HepG2 (cell line): ENCODE measurements around the gene DMXL1. TPM values are rescaled to one million over a fixed set of nuclear protein-coding genes. Genes with fewer than 3 reads are reported as not detected.

Experiments
- ATAC-seq: fragments of 200-7000 bp; cut with Tn5 transposase; 3 replicates; pipeline ENCODE4 v1.9.1; 2020; ENCODE audit warnings: mild to moderate bottlenecking, moderate library complexity
- BruUV-seq: library from RNA; stranded (reverse); fragments of 400-500 nt; replicated peaks from 2 replicates; lab custom pipeline; 2021; lab: Mats Ljungman, UMichigan
- CTCF ChIA-PET: fragments of 300-600 bp; formaldehyde crosslinking; extraction: SDS; loops from one replicate; lab custom pipeline; 2021; ENCODE audit warnings: low total read pairs, inconsistent platforms, low intra/inter-chr PET ratio; lab: Yijun Ruan, JAX
- POLR2A ChIA-PET: fragments of 350-600 bp; sonication (Branson Sonifier 250); formaldehyde crosslinking; loops from one replicate; lab custom pipeline; 2020; ENCODE audit warnings: antibody characterized with exemption, inconsistent platforms; lab: Yijun Ruan, JAX
- DNase-seq: peaks from one replicate; pipeline ENCODE4 v3.0.0-alpha.2; 2015; ENCODE audit warnings: low spot score
- FAIRE-seq: peaks from 3 replicates; lab custom pipeline; 2011; peaks lifted over from hg19 to GRCh38; lab: Jason Lieb, UNC
- H2AFZ ChIP-seq: one replicate; pipeline ENCODE4 v1.6.1; 2011; ENCODE audit warnings: low read length, inconsistent platforms
- H3K27ac ChIP-seq: fragments of 300-600 bp; 3 replicates; pipeline ENCODE4 v1.8.0; 2011; ENCODE audit warnings: mixed run types, mild to moderate bottlenecking, mixed read lengths, low read length, inconsistent platforms; ENCODE audit not compliant: insufficient read depth; ENCODE audit errors: extremely low read length
- H3K27me3 ChIP-seq, 2 experiments: fragments of 200-600 bp in 1 of 2; 2 replicates in 1 of 2; 3 replicates in 1 of 2; pipeline versions ENCODE4 v1.6.0 to v1.8.0; 2011; ENCODE audit warnings: low read length in 2 of 2, mild to moderate bottlenecking in 2 of 2, moderate library complexity in 2 of 2, inconsistent platforms in 1 of 2; ENCODE audit not compliant: insufficient read depth in 2 of 2, control insufficient read depth in 1 of 2
- H3K36me3 ChIP-seq, 2 experiments: fragments of 200-600 bp in 1 of 2; replicated peaks in 1 of 2; 2 replicates in 1 of 2; 3 replicates in 1 of 2; pipeline versions ENCODE4 v1.5.1 to v1.8.0; 2011; ENCODE audit warnings: low read length in 2 of 2, inconsistent platforms in 1 of 2; ENCODE audit not compliant: insufficient read depth in 2 of 2, control insufficient read depth in 1 of 2
- H3K4me1 ChIP-seq: 2 replicates; pipeline ENCODE4 v1.5.1; 2012; ENCODE audit warnings: low read length, inconsistent platforms; ENCODE audit not compliant: insufficient read depth
- H3K4me2 ChIP-seq: 2 replicates; pipeline ENCODE4 v1.6.0; 2011; ENCODE audit warnings: low read depth, low read length, inconsistent platforms
- H3K4me3 ChIP-seq, 3 experiments: fragments of 200-600 bp in 1 of 3; sonication (generic), shearing (Covaris generic) in 1 of 3; replicated peaks in 1 of 3; 2 replicates each; pipeline ENCODE4 v1.5.1; 2011 to 2016; ENCODE audit warnings: low read length in 3 of 3, inconsistent platforms in 2 of 3, low read depth in 2 of 3, mild to moderate bottlenecking in 2 of 3, control low read depth in 1 of 3, mixed read lengths in 1 of 3; ENCODE audit not compliant: insufficient read depth in 1 of 3
- H3K79me2 ChIP-seq: one replicate; pipeline ENCODE4 v1.6.1; 2011; ENCODE audit warnings: low read length, inconsistent platforms; ENCODE audit not compliant: insufficient read depth
- H3K9ac ChIP-seq: 2 replicates; pipeline ENCODE4 v1.6.0; 2011; ENCODE audit warnings: mild to moderate bottlenecking, low read depth, low read length, inconsistent platforms; ENCODE audit not compliant: insufficient read depth
- H3K9me3 ChIP-seq: 2 replicates; pipeline ENCODE4 v1.5.1; 2012; ENCODE audit warnings: mild to moderate bottlenecking, low read length
- H4K20me1 ChIP-seq: 2 replicates; pipeline ENCODE4 v1.6.0; 2011; ENCODE audit warnings: inconsistent platforms, mild to moderate bottlenecking, low read length, moderate library complexity; ENCODE audit not compliant: insufficient read depth
- CEBPB ChIP-seq: IDR thresholded peaks from 2 replicates; pipeline ENCODE4 v1.6.1; 2011; ENCODE audit warnings: low read depth, low read length, improper control_type of control experiment, borderline replicate concordance
- PHF5A ChIP-seq: IDR thresholded peaks from one replicate; pipeline ENCODE4 v1.6.1; 2018; ENCODE audit warnings: low read depth, missing genetic modification reagents; ENCODE audit not compliant: unreplicated experiment
- SUZ12 ChIP-seq: fragments of 150-350 bp; IDR thresholded peaks from 2 replicates; pipeline ENCODE4 v1.6.1; 2014; ENCODE audit warnings: low read depth, low read length
- TP53 ChIP-seq: sonication (generic); formaldehyde crosslinking; conservative IDR thresholded peaks from 2 replicates; pipeline ENCODE4 v1.4.0; 2020; ENCODE audit warnings: missing genetic modification reagents
- U2AF2 ChIP-seq: fragments of 200-400 bp; formaldehyde crosslinking; IDR thresholded peaks from 2 replicates; pipeline ENCODE4 v1.6.1; 2017; ENCODE audit warnings: low read depth, mild to moderate bottlenecking, low read length
- ZBTB7B ChIP-seq: sonication (generic); formaldehyde crosslinking; IDR thresholded peaks from 2 replicates; pipeline ENCODE4 v1.4.0; 2020; ENCODE audit warnings: missing genetic modification reagents
- ZNF101 ChIP-seq: sonication (generic); formaldehyde crosslinking; IDR thresholded peaks from 2 replicates; pipeline ENCODE4 v1.4.0; 2020; ENCODE audit warnings: mild to moderate bottlenecking, low read depth, missing genetic modification reagents, borderline replicate concordance
- ZNF121 ChIP-seq: sonication (generic); formaldehyde crosslinking; IDR thresholded peaks from 2 replicates; pipeline ENCODE4 v1.5.0; 2020; ENCODE audit warnings: mild to moderate bottlenecking, missing genetic modification reagents
- ZNF143 ChIP-seq: sonication (generic); formaldehyde crosslinking; IDR thresholded peaks from 2 replicates; pipeline ENCODE4 v1.4.0; 2020; ENCODE audit warnings: missing genetic modification reagents
- ZNF432 ChIP-seq: sonication (generic); formaldehyde crosslinking; IDR thresholded peaks from 2 replicates; pipeline ENCODE4 v1.5.0; 2020; ENCODE audit warnings: missing genetic modification reagents, mild to moderate bottlenecking, borderline replicate concordance
- ZNF510 ChIP-seq: sonication (generic); formaldehyde crosslinking; IDR thresholded peaks from 2 replicates; pipeline ENCODE4 v1.4.0; 2020; ENCODE audit warnings: low read depth, mild to moderate bottlenecking, missing genetic modification reagents
- ZNF564 ChIP-seq: sonication (generic); formaldehyde crosslinking; IDR thresholded peaks from 2 replicates; pipeline ENCODE4 v1.8.1; 2023; ENCODE audit warnings: mild to moderate bottlenecking, missing genetic modification reagents
- ZNF577 ChIP-seq: sonication (generic); formaldehyde crosslinking; IDR thresholded peaks from 2 replicates; pipeline ENCODE4 v1.4.0; 2020; ENCODE audit warnings: mild to moderate bottlenecking, low read depth, missing genetic modification reagents, borderline replicate concordance
- WGBS: methylation state at CpG from one replicate; pipeline ENCODE4 v1.1.6; 2017; ENCODE audit warnings: low lambda C conversion rate; 5-methylcytosine and 5-hydroxymethylcytosine counted together
- in situ Hi-C: cut with HindIII; loops from 2 replicates; pipeline ENCODE4 v1.10.0; 2017; ENCODE audit warnings: low pct_unique_long_range_greater_than_20kb; ENCODE audit not compliant: extremely low pct_ligation_motif_present
- intact Hi-C: fragments of 100-400 bp; cut with micrococcal nuclease; formaldehyde crosslinking; loops from one replicate; pipeline ENCODE4 v1.10.0; 2022; ENCODE audit not compliant: unreplicated experiment
- polyA plus RNA-seq, 8 experiments: library from polyadenylated mRNA; depleted of rRNA in 3 of 8; stranded (reverse) in 7 of 8; unstranded in 1 of 8; fragments of >200 nt; fragmentation: Illumina TruSeq in 4 of 8; extraction: Trizol in 4 of 8; gene quantifications; 2 replicates each; pipeline versions ENCODE4 v1.2.1 to v1.2.3, GENCODE V29; 2011 to 2016; ENCODE audit warnings: low read depth in 4 of 8, missing spikeins in 1 of 8, mixed read lengths in 1 of 8; ENCODE audit not compliant: insufficient read depth in 1 of 8
- total RNA-seq, 5 experiments: library from RNA; depleted of rRNA; stranded (reverse); fragments of >200 nt; fragmentation: Illumina TruSeq; extraction: Trizol; gene quantifications; 2 replicates each; pipeline ENCODE4 v1.2.3, GENCODE V29; 2016; ENCODE audit warnings: low read depth in 1 of 5
- TF ChIP-seq, protein P1 (sequence below): sonication (generic); formaldehyde crosslinking; IDR thresholded peaks from 2 replicates; pipeline ENCODE4 v1.4.0; 2020; ENCODE audit warnings: missing genetic modification reagents, borderline replicate concordance
- TF ChIP-seq, protein P2 (sequence below): sonication (generic); formaldehyde crosslinking; IDR thresholded peaks from 2 replicates; pipeline ENCODE4 v1.5.0; 2020; ENCODE audit warnings: missing genetic modification reagents, mild to moderate bottlenecking, borderline replicate concordance
- TF ChIP-seq, protein P3 (sequence below): sonication (generic); formaldehyde crosslinking; IDR thresholded peaks from 2 replicates; pipeline ENCODE4 v1.8.1; 2023; ENCODE audit warnings: mild to moderate bottlenecking, moderate library complexity, missing genetic modification reagents
- TF ChIP-seq, protein P4 (sequence below): sonication (generic); formaldehyde crosslinking; IDR thresholded peaks from 2 replicates; pipeline ENCODE4 v1.8.1; 2023; ENCODE audit warnings: missing genetic modification reagents, inconsistent platforms, borderline replicate concordance

The DMXL1 gene
- total and polyA plus RNA-seq, 2 of the 13 experiments (the other 11 are each of a cell fraction or from before 2014, with no cell fraction given): 6.9 to 18.6 TPM

DNA sequence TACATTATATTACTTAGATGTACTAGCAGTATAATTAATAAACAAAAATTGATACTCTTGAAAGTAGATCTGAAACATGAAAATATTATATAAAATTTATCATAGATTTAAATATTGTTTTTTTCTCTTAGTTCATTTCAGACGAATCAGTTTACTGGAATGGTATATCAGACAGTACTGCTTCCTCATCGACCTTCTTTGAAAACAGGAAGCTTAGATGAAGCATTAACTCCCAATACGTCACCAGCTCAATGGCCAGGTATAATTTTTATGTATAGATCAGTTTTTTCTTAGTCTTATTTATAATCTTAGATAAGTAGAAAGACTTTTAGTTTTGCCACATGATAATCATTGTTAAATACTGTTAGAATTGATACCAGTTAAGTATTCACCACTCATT, 106.3 kb downstream of the DMXL1 start (continued):
- TF ChIP-seq ZNF432 (CRISPR knock-in tag) (no peak), SUZ12 (no peak), ZBTB7B (CRISPR knock-in tag) (no peak), ZNF143 (CRISPR knock-in tag) (no peak), CEBPB (no peak)
- TF ChIP-seq, protein P1, sequence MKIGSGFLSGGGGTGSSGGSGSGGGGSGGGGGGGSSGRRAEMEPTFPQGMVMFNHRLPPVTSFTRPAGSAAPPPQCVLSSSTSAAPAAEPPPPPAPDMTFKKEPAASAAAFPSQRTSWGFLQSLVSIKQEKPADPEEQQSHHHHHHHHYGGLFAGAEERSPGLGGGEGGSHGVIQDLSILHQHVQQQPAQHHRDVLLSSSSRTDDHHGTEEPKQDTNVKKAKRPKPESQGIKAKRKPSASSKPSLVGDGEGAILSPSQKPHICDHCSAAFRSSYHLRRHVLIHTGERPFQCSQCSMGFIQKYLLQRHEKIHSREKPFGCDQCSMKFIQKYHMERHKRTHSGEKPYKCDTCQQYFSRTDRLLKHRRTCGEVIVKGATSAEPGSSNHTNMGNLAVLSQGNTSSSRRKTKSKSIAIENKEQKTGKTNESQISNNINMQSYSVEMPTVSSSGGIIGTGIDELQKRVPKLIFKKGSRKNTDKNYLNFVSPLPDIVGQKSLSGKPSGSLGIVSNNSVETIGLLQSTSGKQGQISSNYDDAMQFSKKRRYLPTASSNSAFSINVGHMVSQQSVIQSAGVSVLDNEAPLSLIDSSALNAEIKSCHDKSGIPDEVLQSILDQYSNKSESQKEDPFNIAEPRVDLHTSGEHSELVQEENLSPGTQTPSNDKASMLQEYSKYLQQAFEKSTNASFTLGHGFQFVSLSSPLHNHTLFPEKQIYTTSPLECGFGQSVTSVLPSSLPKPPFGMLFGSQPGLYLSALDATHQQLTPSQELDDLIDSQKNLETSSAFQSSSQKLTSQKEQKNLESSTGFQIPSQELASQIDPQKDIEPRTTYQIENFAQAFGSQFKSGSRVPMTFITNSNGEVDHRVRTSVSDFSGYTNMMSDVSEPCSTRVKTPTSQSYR (CRISPR knock-in tag): no peak

DNA sequence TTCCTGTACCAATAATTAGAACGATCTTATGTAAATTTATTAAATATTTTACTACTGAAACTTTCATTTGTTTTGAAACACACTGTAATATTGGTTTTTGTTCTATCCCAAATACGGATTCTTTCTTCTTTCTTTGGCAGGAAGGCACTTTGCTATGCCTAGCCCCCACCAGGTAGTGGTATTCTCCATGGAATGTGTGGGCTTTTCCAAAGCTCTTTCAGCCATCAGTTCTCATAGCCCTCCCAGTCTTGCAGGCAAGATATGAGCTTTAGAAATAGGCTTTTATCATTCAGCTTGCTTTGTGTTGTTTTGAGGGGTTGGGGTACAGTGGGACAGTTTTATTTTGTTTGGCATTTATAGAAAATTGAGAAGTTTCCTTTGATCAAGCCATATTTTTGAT, 107.5 kb downstream of the DMXL1 start:
- intact Hi-C loops (no loop called here), in situ Hi-C loops (no loop called here)
- 95% methylated on average over 2 of the region's 2 CpGs for WGBS
- peaks cover 0 to 6% of the 10 kb centered on the region in 2 experiments; a peak in 1 of 5 replicates for H3K36me3 ChIP-seq
- DNase-seq (no peak), ATAC-seq (no peak), FAIRE-seq (no peak)
- H3K79me2 ChIP-seq: no peaks in the 10 kb centered on the region
- H3K9me3 ChIP-seq: no peaks in the 10 kb centered on the region
- BruUV-seq: no TSS peak
- no peak overlapping the region for H3K9ac ChIP-seq
- H4K20me1 ChIP-seq: no peaks in the 10 kb centered on the region
- no peaks in the 10 kb centered on the region for H3K27me3 ChIP-seq
- H3K4me1 ChIP-seq: no peaks in the 10 kb centered on the region
- no peak overlapping the region for H2AFZ ChIP-seq
- CTCF ChIA-PET: no interaction called here
- no peak overlapping the region for H3K4me3 ChIP-seq
- H3K4me2 ChIP-seq: no peak overlapping the region
- POLR2A ChIA-PET: no interaction called here
- H3K27ac ChIP-seq: no peak overlapping the region
- TF ChIP-seq ZNF121 (no peak), PHF5A (no peak), ZNF510 (CRISPR knock-in tag) (no peak), TP53 (no peak), ZNF101 (CRISPR knock-in tag) (no peak), ZNF577 (CRISPR knock-in tag) (no peak), ZNF564 (CRISPR knock-in tag) (no peak), U2AF2 (no peak)
- TF ChIP-seq, protein P2, sequence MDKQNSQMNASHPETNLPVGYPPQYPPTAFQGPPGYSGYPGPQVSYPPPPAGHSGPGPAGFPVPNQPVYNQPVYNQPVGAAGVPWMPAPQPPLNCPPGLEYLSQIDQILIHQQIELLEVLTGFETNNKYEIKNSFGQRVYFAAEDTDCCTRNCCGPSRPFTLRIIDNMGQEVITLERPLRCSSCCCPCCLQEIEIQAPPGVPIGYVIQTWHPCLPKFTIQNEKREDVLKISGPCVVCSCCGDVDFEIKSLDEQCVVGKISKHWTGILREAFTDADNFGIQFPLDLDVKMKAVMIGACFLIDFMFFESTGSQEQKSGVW: no peak
- TF ChIP-seq, protein P3, sequence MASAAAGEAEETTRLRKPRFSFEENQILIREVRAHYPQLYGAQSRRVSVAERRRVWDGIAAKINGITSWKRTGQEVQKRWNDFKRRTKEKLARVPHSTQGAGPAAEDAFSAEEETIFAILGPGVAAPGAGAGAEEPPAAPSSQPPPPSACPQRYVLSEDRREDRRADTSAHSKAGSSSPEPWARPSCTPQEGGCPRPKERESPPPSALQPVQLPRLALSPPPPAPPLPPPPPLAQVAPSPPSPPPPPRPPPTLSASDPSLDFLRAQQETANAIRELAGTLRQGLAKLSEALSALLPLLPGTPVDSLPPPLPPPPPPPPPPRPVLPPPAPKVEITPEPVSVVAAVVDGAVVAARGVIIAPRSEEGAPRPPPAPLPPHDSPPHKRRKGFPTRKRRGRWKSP (CRISPR knock-in tag): no peak
- TF ChIP-seq, protein P4, sequence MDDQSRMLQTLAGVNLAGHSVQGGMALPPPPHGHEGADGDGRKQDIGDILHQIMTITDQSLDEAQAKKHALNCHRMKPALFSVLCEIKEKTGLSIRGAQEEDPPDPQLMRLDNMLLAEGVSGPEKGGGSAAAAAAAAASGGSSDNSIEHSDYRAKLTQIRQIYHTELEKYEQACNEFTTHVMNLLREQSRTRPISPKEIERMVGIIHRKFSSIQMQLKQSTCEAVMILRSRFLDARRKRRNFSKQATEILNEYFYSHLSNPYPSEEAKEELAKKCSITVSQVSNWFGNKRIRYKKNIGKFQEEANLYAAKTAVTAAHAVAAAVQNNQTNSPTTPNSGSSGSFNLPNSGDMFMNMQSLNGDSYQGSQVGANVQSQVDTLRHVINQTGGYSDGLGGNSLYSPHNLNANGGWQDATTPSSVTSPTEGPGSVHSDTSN (CRISPR knock-in tag): no peak
